ENCODE measurements around the gene ZBED2.
"Not testable (repeated sequence)": the region's sequence is repeated elsewhere in the genome, so short reads cannot be mapped to it uniquely, and the experiment has no call there.

ZBED2 gene

DNA sequence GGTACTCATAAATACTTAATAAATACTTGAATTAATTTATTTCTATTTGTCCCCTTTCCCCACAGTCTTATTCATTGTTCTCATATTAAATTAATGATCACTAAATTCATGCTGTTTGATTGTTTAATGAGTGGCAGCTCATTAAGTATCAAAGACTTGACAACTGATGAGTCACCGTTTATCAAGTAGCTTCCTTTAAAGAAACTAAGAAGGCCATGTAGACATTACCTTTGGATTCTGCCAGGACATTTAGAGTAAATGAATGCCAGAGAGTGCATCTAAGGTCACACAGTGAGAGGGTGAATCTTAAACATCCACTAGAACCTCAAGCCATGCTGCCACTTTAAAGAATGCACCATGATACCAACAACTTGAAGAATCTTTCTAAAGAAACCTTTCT, 23.9 kb downstream of the ZBED2 start:
- DNase-seq: no peak

DNA sequence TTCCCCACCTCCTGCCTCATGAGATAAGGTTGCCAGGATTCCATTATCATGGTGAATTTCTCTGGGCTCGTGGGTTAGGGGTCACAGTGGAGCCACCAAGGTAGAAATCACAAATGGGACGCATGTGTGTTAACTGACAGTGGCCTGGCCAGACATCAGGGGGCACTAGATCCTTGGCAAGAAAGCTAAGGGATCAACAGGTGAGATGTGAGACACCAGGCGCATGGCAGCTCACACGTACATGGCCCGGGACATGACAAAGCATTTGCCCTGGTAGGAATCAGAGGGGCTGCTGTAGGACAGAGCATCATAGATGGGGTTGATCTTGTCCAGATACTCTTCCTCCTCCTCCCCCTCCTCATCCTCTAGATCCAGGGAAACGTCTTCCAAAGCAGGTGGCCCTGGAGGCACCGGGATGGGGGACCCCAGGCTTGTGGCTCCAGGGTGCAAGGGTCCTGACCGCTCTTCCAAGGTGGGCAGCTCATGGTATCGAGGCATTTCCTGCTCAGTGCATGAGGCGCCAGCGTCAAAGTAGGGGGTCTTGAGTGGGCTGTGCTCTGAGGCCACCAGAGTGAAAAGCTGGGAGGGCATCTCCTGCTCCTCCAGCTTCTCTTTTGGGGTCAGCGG, 24.6 kb downstream of the ZBED2 start:
- DNase-seq: no peak

- no peak for DNase-seq
Observed at GRCh38 chr3:111568911-111569310, 26.2 kb downstream of the ZBED2 start.

DNA sequence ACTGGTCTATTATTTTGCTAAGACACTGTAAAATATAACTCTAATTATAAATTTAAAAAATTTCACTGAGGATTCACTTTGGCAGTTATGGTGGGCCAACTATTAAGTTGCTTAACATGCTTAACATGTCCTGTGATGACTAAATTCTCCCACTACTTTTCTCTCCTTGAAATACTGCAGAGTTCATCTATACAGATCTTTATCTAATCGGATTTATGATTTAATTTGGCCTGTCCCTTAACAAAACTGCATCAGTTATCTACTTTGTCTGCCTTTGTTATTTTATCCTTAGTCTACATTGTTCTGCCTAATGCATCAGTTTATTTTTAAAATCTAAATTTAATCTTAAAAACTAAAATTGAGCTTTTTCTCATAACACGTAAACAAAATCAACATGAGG, 26.8 kb downstream of the ZBED2 start:
- no peak for DNase-seq

DNA sequence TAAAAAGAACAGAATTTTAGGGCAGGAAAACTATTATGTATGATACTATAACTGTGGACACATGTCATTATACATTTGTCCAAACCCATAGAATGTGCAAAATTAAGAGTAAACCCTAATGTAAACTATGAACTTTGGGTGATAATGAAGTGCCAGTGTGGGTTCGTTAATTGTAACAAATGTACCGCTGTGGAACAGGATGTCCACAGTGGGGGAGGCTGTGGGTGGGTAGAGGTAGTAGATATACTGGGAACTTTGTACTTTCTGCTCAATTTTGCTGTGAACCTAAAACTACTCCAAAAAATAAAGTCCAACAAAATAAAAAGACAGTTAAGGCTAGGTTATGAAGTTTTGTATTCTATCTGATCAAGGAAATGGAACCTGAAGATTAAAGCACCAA, 28.3 kb downstream of the ZBED2 start:
- DNase-seq: no peak

DNA sequence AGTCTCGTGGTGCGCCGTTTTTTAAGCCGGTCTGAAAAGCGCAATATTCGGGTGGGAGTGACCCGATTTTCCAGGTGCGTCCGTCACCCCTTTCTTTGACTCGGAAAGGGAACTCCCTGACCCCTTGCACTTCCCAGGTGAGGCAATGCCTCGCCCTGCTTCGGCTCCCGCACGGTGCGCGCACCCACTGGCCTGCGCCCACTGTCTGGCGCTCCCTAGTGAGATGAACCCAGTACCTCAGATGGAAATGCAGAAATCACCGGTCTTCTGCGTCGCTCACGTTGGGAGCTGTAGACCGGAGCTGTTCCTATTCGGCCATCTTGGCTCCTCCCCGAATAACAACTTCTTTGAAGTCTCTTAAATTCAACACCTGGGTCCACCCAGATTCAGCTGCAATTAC, 33.2 kb downstream of the ZBED2 start:
- DNase-seq: not testable (repeated sequence)

GRCh38 chr3:111548756-111549155, 46.4 kb downstream of the ZBED2 start:
- DNase-seq: peak in 2 of 4 experiments; percentile 43 to 48

DNA sequence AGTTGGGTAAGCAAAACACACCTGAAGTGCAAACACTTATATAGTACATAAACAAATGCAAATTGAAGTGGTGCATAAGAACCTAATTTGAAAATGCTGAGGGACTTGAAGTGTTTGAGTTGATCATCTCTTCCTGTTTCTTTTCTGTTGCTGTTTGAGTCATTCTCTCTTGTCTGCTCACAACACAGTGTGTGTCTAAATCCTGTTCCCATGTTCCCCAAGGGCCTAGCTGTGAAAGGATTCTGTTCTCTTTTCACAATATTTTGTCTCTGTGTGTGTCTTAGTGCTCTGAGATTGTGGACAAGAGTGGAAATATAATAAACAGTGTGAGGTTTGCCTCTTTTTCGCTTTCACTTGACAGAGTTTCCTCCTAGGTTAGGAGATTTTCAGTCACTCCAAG, 47.1 kb downstream of the ZBED2 start:
- peak; percentile 14 to 63 (median 36) for DNase-seq

DNA sequence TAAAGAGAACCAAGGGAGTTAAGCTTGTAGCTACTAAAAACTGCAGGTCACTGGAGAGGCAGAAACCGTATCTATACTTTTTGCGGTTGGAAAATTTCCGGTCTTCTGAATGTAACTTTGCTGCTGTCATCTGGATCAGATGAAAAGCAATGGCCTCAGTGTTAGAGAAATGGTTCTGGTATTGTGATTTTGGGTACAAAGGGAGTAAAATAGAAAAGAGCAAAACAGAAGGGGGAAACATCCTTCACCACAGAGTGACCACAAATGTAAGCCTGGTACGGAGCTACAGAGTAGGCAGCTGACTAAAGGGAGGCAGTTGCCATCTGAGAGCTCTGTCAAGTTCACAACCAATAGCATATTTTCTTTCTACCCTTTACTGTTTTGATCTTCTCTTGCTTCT, 47.5 kb downstream of the ZBED2 start:
- DNase-seq: peak in 2 of 4 experiments; percentile 6 to 33

GRCh38 chr3:111545349-111545748, 49.8 kb downstream of the ZBED2 start:
- no peak for DNase-seq
